Karpas-422 (cell line): ENCODE measurements around the gene RAI1. TPM values are rescaled to one million over a fixed set of nuclear protein-coding genes. Genes with fewer than 3 reads are reported as not detected.
A peak's percentile ranks its signal among the peaks of the same experiment; 100 is the strongest.

Source experiments
- DNase-seq: peaks from one replicate; pipeline ENCODE4 v3.0.0-alpha.2; 2015
- H2AFZ ChIP-seq: fragments of 200-600 bp; sonication (generic); 2 replicates; pipeline ENCODE4 v1.6.1; 2014; ENCODE audit warnings: antibody characterized with exemption, low read length, mixed read lengths
- H3K27ac ChIP-seq: fragments of 200-600 bp; sonication (generic); 2 replicates; pipeline ENCODE4 v1.5.1; 2014; ENCODE audit warnings: mild to moderate bottlenecking, low read length, moderate library complexity
- H3K27me3 ChIP-seq: fragments of 200-600 bp; sonication (generic); 2 replicates; pipeline ENCODE4 v1.6.1; 2014; ENCODE audit warnings: low read length, mixed read lengths
- H3K36me3 ChIP-seq: fragments of 200-600 bp; sonication (generic); 2 replicates; pipeline ENCODE4 v1.6.1; 2014; ENCODE audit warnings: low read length, mixed read lengths; ENCODE audit not compliant: insufficient read depth
- H3K4me1 ChIP-seq: fragments of 200-600 bp; sonication (generic); 2 replicates; pipeline ENCODE4 v1.6.1; 2014; ENCODE audit warnings: mild to moderate bottlenecking, low read length, mixed read lengths
- H3K4me2 ChIP-seq: fragments of 200-600 bp; sonication (generic); 2 replicates; pipeline ENCODE4 v1.6.1; 2014; ENCODE audit warnings: low read length, low read depth, mild to moderate bottlenecking; ENCODE audit not compliant: poor library complexity, severe bottlenecking
- H3K4me3 ChIP-seq: fragments of 200-600 bp; sonication (generic); 2 replicates; pipeline ENCODE4 v1.5.1; 2014; ENCODE audit warnings: mild to moderate bottlenecking, antibody characterized with exemption, low read length, mixed read lengths
- H3K79me2 ChIP-seq: fragments of 200-600 bp; sonication (generic); 2 replicates; pipeline ENCODE4 v1.6.1; 2014; ENCODE audit warnings: mild to moderate bottlenecking, low read length, mixed read lengths
- H3K9ac ChIP-seq: fragments of 200-600 bp; sonication (generic); 2 replicates; pipeline ENCODE4 v1.6.0; 2014; ENCODE audit warnings: low read length
- H3K9me2 ChIP-seq: fragments of 200-600 bp; sonication (generic), shearing (Covaris generic); replicated peaks from 2 replicates; pipeline ENCODE4 v1.6.0; 2014; ENCODE audit warnings: mild to moderate bottlenecking, low read length, moderate library complexity; ENCODE audit not compliant: insufficient read depth
- H3K9me3 ChIP-seq: fragments of 300-700, 200-600 bp; sonication (generic); 2 replicates; pipeline ENCODE4 v1.6.1; 2014; ENCODE audit warnings: low read length, mixed read lengths
- H4K20me1 ChIP-seq: fragments of 200-600 bp; sonication (generic); 2 replicates; pipeline ENCODE4 v1.6.1; 2014; ENCODE audit warnings: mild to moderate bottlenecking, antibody characterized with exemption, low read length, low read depth; ENCODE audit not compliant: insufficient read depth
- total RNA-seq: library from RNA; depleted of rRNA; stranded (reverse); fragments of >200 nt; shearing (Covaris generic); gene quantifications from 2 replicates; pipeline ENCODE4 v1.2.3, GENCODE V29; 2014; ENCODE audit warnings: low replicate concordance

RAI1 gene
- total RNA-seq, 1 experiment from 2014 or later, result 18.2 TPM

- Histone ChIP-seq H4K20me1 (no peaks in the 10 kb centered on the region), H3K4me3 (peak overlapping the region; percentile 62; the same call in 1 of the 2 replicates), H3K79me2 (peaks cover 58% of the 10 kb centered on the region)
These were observed 88.8 kb downstream of the RAI1 start for GRCh38 chr17:17769869-17770631.

DNA sequence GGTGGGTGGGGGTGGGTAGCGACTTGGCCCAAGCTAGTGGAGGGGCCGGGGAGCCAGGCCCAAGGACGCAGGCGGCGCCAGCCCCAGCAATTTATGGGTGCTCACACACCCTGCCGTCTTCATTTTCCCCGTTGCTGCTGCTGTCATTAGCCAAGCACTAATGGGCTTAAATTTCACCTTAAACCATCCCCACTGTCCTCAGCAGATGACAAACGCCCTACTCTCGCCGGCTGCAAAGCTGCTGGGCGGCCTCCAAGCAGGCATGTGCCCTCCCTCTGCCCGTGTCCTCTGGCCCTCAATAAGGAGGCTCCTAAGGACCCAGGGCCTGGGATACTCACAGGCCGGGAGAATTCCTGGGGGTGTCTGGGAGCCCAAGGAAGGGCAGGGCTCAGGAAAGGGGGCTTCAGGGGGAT, 89.4 kb downstream of the RAI1 start:
- H2AFZ ChIP-seq, result no peak overlapping the region
- peak overlapping the region; percentile 31 for H3K4me2 ChIP-seq
- no peaks in the 10 kb centered on the region for H3K27me3 ChIP-seq
- peaks cover 96% of the 10 kb centered on the region for H3K4me1 ChIP-seq
- no peaks in the 10 kb centered on the region for H3K9me3 ChIP-seq
- H3K9ac ChIP-seq, result peak overlapping the region; percentile 95
- H3K4me3 ChIP-seq, result peak overlapping the region; percentile 5; the same call in 1 of the 2 replicates
- peak overlapping the region; percentile 78 for H3K27ac ChIP-seq
- DNase-seq, result no peak
- no peaks in the 10 kb centered on the region for H4K20me1 ChIP-seq
- no peaks in the 10 kb centered on the region for H3K36me3 ChIP-seq
- no peaks in the 10 kb centered on the region for H3K9me2 ChIP-seq
- H3K79me2 ChIP-seq, result peaks cover 59% of the 10 kb centered on the region

More at GRCh38 chr17:17769869-17770631, 88.8 kb downstream of the RAI1 start:
- H3K27ac ChIP-seq, result peak overlapping the region; percentile 99
- peak overlapping the region; percentile 81 for H3K4me2 ChIP-seq
- no peak for DNase-seq
- H3K9me3 ChIP-seq, result no peaks in the 10 kb centered on the region
- H3K27me3 ChIP-seq, result no peaks in the 10 kb centered on the region
- no peaks in the 10 kb centered on the region for H3K36me3 ChIP-seq
- peak overlapping the region; percentile 95 for H3K9ac ChIP-seq
- no peak overlapping the region for H2AFZ ChIP-seq
- no peaks in the 10 kb centered on the region for H3K9me2 ChIP-seq
- H3K4me1 ChIP-seq, result peaks cover 96% of the 10 kb centered on the region

- Histone ChIP-seq H3K9me2 (no peaks in the 10 kb centered on the region), H3K27me3 (no peaks in the 10 kb centered on the region), H4K20me1 (no peaks in the 10 kb centered on the region), H3K9me3 (no peaks in the 10 kb centered on the region), H3K4me1 (peaks cover 96% of the 10 kb centered on the region), H3K4me2 (peak overlapping the region; percentile 31), H3K27ac (peak overlapping the region; percentile 78), H3K9ac (peak overlapping the region; percentile 51), H3K4me3 (no peak overlapping the region), H3K36me3 (no peaks in the 10 kb centered on the region), H2AFZ (no peak overlapping the region), H3K79me2 (peaks cover 66% of the 10 kb centered on the region)
- DNase-seq, result no peak
These were observed 90.4 kb downstream of the RAI1 start for GRCh38 chr17:17771498-17772201.

DNA sequence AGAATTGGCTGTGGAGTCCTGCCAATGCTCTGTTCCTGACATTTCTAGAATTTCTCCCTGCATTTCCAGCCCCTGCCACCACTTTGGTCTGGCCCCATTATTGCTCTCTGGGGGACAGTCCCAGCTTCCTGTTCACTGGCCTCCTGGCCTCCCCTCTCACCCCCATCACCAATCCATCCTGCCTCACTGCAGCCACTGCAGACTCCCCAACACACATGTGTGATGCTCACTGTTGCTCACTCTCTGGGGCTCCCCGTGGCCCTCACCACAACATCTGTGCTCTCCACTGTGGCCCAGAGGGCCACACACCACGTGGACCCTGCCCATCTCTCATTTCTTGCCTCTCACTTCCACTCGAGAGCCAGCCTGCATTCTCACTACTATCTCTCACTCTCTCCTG, 91.0 kb downstream of the RAI1 start:
- Histone ChIP-seq H3K9ac (peak overlapping the region; percentile 51), H3K27ac (peak overlapping the region; percentile 78), H3K79me2 (peaks cover 69% of the 10 kb centered on the region), H3K36me3 (no peaks in the 10 kb centered on the region), H2AFZ (no peak overlapping the region), H4K20me1 (no peaks in the 10 kb centered on the region), H3K27me3 (no peaks in the 10 kb centered on the region), H3K9me2 (no peaks in the 10 kb centered on the region), H3K4me1 (peaks cover 96% of the 10 kb centered on the region), H3K9me3 (no peaks in the 10 kb centered on the region), H3K4me2 (peak overlapping the region; percentile 9), H3K4me3 (no peak overlapping the region)
- DNase-seq, result no peak

GRCh38 chr17:17774009-17774881, 93.0 kb downstream of the RAI1 start:
- Histone ChIP-seq H3K9me3 (no peaks in the 10 kb centered on the region), H3K4me1 (peaks cover 84% of the 10 kb centered on the region), H3K9ac (peak overlapping the region; percentile 6; the same call in 1 of the 2 replicates), H3K4me3 (no peak overlapping the region), H3K4me2 (no peak overlapping the region), H3K9me2 (no peaks in the 10 kb centered on the region), H2AFZ (no peak overlapping the region), H3K27ac (peak overlapping the region; percentile 55), H3K27me3 (no peaks in the 10 kb centered on the region), H3K79me2 (peaks cover 72% of the 10 kb centered on the region), H4K20me1 (no peaks in the 10 kb centered on the region), H3K36me3 (no peaks in the 10 kb centered on the region)
- DNase-seq, result peak; percentile 68

DNA sequence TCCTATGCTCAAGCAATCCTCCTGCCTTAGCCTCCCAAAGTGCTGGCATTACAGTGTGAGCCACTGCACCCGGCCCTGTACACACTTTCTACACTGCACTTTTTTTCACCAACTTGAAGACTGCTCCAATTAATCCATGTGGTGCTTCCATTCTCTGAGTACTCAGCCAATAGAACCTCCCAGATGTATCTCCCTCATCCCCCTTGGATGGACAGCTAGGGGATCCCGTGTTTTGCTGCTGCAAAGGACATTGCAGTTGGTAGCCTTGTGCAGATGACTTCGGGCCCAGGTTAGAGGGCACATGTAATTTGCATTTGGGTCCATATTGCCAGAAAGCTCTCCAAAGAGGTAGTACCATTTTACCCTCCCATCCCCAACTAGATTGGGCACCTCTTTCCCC, 95.6 kb downstream of the RAI1 start:
- H3K4me3 ChIP-seq, result no peak overlapping the region
- no peaks in the 10 kb centered on the region for H4K20me1 ChIP-seq
- no peak overlapping the region for H2AFZ ChIP-seq
- H3K79me2 ChIP-seq, result peaks cover 54% of the 10 kb centered on the region
- H3K4me2 ChIP-seq, result no peak overlapping the region
- H3K27ac ChIP-seq, result peak overlapping the region; percentile 55
- peaks cover 78% of the 10 kb centered on the region for H3K4me1 ChIP-seq
- no peak for DNase-seq
- H3K9me3 ChIP-seq, result no peaks in the 10 kb centered on the region
- no peaks in the 10 kb centered on the region for H3K9me2 ChIP-seq
- no peaks in the 10 kb centered on the region for H3K36me3 ChIP-seq
- no peaks in the 10 kb centered on the region for H3K27me3 ChIP-seq
- no peak overlapping the region for H3K9ac ChIP-seq

- Histone ChIP-seq H3K4me2 (no peak overlapping the region), H3K9me3 (no peaks in the 10 kb centered on the region), H3K27me3 (no peaks in the 10 kb centered on the region), H3K9ac (no peak overlapping the region), H3K9me2 (no peaks in the 10 kb centered on the region), H3K27ac (peak overlapping the region; percentile 55), H2AFZ (no peak overlapping the region), H3K79me2 (peaks cover 43% of the 10 kb centered on the region), H3K4me1 (peaks cover 75% of the 10 kb centered on the region), H3K4me3 (no peak overlapping the region), H4K20me1 (no peaks in the 10 kb centered on the region), H3K36me3 (no peaks in the 10 kb centered on the region)
- no peak for DNase-seq
These were observed 97.2 kb downstream of the RAI1 start for GRCh38 chr17:17778308-17779014.
